ENCODE results near the gene SASS6.

SASS6 gene

GRCh38 chr1:100141192-100141591, 8.5 kb upstream of the SASS6 start:
- H3K4me3 ChIP-seq (replicated peaks; ENCODE audit: low read depth, low read length), result no peak overlapping the region
- no peak for DNase-seq (ENCODE audit: low read depth)
- no peak for TF ChIP-seq CTCF (IDR thresholded peaks at IDR 0.05; ENCODE audit: low read length, missing control alignments)

- no peak for TF ChIP-seq CTCF (IDR thresholded peaks at IDR 0.05; ENCODE audit: low read length, missing control alignments)
- H3K4me3 ChIP-seq (replicated peaks; ENCODE audit: low read depth, low read length), result no peak overlapping the region
- no peak for DNase-seq (ENCODE audit: low read depth)
Measured at GRCh38 chr1:100137602-100138001, 4.9 kb upstream of the SASS6 start.

GRCh38 chr1:100134872-100135271, 2.1 kb upstream of the SASS6 start:
- no peak overlapping the region for H3K4me3 ChIP-seq (replicated peaks; ENCODE audit: low read depth, low read length)
- DNase-seq (ENCODE audit: low read depth), result peak; percentile 16
- TF ChIP-seq CTCF (IDR thresholded peaks at IDR 0.05; ENCODE audit: low read length, missing control alignments), result no peak

- TF ChIP-seq CTCF (IDR thresholded peaks at IDR 0.05; ENCODE audit: low read length, missing control alignments), result no peak
- peak overlapping the region; percentile 95 for H3K4me3 ChIP-seq (replicated peaks; ENCODE audit: low read depth, low read length)
- DNase-seq (ENCODE audit: low read depth), result no peak
Measured at GRCh38 chr1:100131623-100132022, 1.1 kb downstream of the SASS6 start.

- TF ChIP-seq CTCF (IDR thresholded peaks at IDR 0.05; ENCODE audit: low read length, missing control alignments), result no peak
- DNase-seq (ENCODE audit: low read depth), result peak; percentile 29
- H3K4me3 ChIP-seq (replicated peaks; ENCODE audit: low read depth, low read length), result no peak overlapping the region
Measured at GRCh38 chr1:100130552-100131077, 2.1 kb downstream of the SASS6 start.

- H3K4me3 ChIP-seq (replicated peaks; ENCODE audit: low read depth, low read length), result no peak overlapping the region
- no peak for DNase-seq (ENCODE audit: low read depth)
- no peak for TF ChIP-seq CTCF (IDR thresholded peaks at IDR 0.05; ENCODE audit: low read length, missing control alignments)
Measured at GRCh38 chr1:100127226-100127625, 5.5 kb downstream of the SASS6 start.

- no peak overlapping the region for H3K4me3 ChIP-seq (replicated peaks; ENCODE audit: low read depth, low read length)
- no peak for TF ChIP-seq CTCF (IDR thresholded peaks at IDR 0.05; ENCODE audit: low read length, missing control alignments)
- no peak for DNase-seq (ENCODE audit: low read depth)
Measured at GRCh38 chr1:100122177-100122576, 10.6 kb downstream of the SASS6 start.

Data from fibroblast of pulmonary artery (primary cell).